ENCODE results near the gene KRTAP3-2. TPM values are rescaled to one million over a fixed set of nuclear protein-coding genes. Genes with fewer than 3 reads are reported as not detected.
"Not testable (repeated sequence)": the region's sequence is repeated elsewhere in the genome, so short reads cannot be mapped to it uniquely, and the experiment has no call there.

The KRTAP3-2 gene
- not detected in 2 replicates for total RNA-seq (ENCODE audit: low replicate concordance)

GRCh38 chr17:40999563-40999962 lies at the start of gene KRTAP3-2:
KRTAP3-2 (minus strand) TSS chr17:40999906; CDS start chr17:40999853, 53 bp downstream.
- not testable (repeated sequence) for DNase-seq (ENCODE audit: low read depth); H3K4me3 ChIP-seq (ENCODE audit: low read depth, low read length)

- no peak overlapping the region for H3K4me3 ChIP-seq (ENCODE audit: low read depth, low read length)
- DNase-seq (ENCODE audit: low read depth), result no peak
- TF ChIP-seq, protein P1, sequence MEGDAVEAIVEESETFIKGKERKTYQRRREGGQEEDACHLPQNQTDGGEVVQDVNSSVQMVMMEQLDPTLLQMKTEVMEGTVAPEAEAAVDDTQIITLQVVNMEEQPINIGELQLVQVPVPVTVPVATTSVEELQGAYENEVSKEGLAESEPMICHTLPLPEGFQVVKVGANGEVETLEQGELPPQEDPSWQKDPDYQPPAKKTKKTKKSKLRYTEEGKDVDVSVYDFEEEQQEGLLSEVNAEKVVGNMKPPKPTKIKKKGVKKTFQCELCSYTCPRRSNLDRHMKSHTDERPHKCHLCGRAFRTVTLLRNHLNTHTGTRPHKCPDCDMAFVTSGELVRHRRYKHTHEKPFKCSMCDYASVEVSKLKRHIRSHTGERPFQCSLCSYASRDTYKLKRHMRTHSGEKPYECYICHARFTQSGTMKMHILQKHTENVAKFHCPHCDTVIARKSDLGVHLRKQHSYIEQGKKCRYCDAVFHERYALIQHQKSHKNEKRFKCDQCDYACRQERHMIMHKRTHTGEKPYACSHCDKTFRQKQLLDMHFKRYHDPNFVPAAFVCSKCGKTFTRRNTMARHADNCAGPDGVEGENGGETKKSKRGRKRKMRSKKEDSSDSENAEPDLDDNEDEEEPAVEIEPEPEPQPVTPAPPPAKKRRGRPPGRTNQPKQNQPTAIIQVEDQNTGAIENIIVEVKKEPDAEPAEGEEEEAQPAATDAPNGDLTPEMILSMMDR (IDR thresholded peaks at IDR 0.05; ENCODE audit: insufficient read depth, low read length), result no peak
Measured at GRCh38 chr17:41049110-41049509, 49.4 kb upstream of the KRTAP3-2 start.

GRCh38 chr17:41048441-41048840 lies 48.7 kb upstream of the KRTAP3-2 start:
- no peak for DNase-seq (ENCODE audit: low read depth)
- no peak overlapping the region for H3K4me3 ChIP-seq (ENCODE audit: low read depth, low read length)
- TF ChIP-seq, protein P1 (IDR thresholded peaks at IDR 0.05; ENCODE audit: insufficient read depth, low read length), result no peak

DNA sequence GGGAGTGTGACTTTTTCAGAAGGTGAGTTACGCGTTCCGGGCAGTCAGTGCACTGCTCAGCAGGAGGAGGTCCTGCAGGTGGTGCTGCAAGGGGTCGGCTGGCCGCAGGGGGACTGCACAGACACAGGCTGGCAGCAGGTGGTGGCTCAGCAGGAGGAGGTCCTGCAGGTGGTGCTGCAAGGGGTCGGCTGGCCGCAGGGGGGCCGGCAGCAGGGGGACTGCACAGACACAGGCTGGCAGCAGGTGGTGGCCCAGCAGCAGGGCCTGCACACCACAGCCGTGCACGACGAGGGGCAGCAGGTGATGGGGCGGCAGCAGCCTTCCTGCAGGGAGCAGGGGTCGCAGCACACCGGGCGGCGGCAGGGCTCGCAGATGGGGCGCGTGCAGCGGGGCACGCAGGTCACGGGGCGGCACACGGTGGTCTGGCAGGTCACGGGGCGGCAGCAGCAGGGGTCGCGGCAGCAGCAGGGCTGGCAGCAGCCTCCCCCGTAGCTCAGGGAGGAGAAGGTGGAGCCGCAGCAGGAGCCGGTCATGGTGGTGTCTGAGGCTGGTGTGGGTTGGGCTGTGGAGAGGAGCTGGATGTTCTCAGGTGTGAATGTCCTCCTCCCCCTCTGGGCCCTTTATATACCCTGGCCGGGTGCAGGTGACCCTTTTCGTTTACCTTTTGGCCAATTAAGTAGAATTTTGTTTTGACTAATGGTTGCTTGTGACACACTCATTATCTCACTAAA lies 47.2 kb upstream of the KRTAP3-2 start, which contains the start of gene KRTAP2-1:
TSS of gene KRTAP2-1 (minus strand) at position 582 of the 731 bp plus-strand sequence. CDS start at position 533, 49 bp downstream.
- H3K4me3 ChIP-seq (ENCODE audit: low read depth, low read length); DNase-seq (ENCODE audit: low read depth): not testable (repeated sequence)

- DNase-seq (ENCODE audit: low read depth), result no peak
- no peak overlapping the region for H3K4me3 ChIP-seq (ENCODE audit: low read depth, low read length)
- TF ChIP-seq, protein P1 (IDR thresholded peaks at IDR 0.05; ENCODE audit: insufficient read depth, low read length), result no peak
Measured at GRCh38 chr17:41042953-41043352, 43.2 kb upstream of the KRTAP3-2 start.

DNA sequence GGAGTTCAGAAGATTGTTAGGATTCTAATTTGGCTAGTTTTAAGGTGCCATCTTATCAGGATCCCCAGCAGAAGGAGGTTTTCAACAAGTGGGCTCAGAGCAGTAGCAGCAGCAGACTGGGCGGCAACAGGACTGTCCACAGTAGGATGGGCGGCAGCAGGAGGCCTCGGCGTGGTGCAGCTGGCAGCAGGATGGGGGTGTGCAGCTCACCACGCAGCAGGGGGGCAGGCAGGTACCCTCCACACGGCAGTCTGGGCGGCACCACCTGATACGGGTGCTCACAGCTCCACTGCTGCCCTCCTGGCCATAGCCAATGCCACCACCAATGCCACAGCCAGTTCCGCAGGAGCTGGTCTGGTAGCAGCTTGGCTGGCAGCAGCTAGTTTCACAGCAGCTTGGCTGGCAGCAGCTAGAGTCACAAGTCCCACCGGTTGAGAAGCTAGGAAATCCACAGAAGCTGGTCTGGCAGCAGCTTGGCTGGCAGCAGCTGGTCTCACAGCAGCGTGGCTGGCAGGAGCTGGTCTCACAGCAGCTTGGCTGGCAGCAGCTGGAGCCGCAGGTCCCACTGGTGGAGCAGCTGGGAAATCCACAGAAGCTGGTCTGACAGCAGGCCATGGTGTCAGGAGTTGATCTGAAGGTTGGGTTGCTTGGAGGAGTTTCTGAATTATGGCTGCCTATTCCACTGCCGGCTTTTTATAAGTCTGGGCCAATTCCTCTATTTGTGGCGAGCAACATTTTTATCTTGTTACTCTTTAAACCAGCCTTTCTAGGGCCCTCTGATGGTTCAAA lies 41.3 kb upstream of the KRTAP3-2 start, which contains the start of gene KRTAP1-1:
TSS of gene KRTAP1-1 (minus strand) at position 668 of the 789 bp plus-strand sequence. CDS start at position 615, 53 bp downstream.
- not testable (repeated sequence) for H3K4me3 ChIP-seq (ENCODE audit: low read depth, low read length); DNase-seq (ENCODE audit: low read depth)

GRCh38 chr17:41037853-41038350 lies 38.2 kb upstream of the KRTAP3-2 start:
- no peak for DNase-seq (ENCODE audit: low read depth)
- TF ChIP-seq, protein P1 (IDR thresholded peaks at IDR 0.05; ENCODE audit: insufficient read depth, low read length), result no peak
- no peak overlapping the region for H3K4me3 ChIP-seq (ENCODE audit: low read depth, low read length)

DNA sequence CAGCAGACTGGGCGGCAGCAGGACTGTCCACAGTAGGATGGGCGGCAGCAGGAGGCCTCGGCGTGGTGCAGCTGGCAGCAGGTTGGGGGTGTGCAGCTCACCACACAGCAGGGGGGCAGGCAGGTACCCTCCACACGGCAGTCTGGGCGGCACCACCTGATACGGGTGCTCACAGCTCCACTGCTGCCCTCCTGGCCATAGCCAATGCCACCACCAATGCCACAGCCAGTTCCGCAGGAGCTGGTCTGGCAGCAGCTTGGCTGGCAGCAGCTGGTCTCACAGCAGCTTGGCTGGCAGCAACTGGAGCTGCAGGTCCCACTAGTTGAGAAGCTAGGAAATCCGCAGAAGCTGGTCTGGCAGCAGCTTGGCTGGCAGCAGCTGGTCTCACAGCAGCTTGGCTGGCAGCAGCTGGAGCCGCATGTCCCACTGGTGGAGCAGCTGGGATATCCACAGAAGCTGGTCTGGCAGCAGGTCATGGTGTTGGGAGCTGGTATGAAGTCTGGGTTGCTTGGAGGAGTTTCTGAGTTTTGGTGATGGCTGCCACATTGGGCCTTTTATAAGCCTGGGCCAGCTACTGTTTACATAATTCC lies 34.7 kb upstream of the KRTAP3-2 start, which contains the start of gene KRTAP1-3:
TSS of gene KRTAP1-3 (minus strand) at position 529 of the 590 bp plus-strand sequence. CDS start at position 476, 53 bp downstream.
- not testable (repeated sequence) for DNase-seq (ENCODE audit: low read depth)

More for the DNA sequence above, 34.7 kb upstream of the KRTAP3-2 start, which contains the start of gene KRTAP1-3:
- not testable (repeated sequence) for H3K4me3 ChIP-seq (ENCODE audit: low read depth, low read length)

Data from fibroblast of the aortic adventitia (primary cell).